ENCODE results near the gene DEGS2. TPM values are rescaled to one million over a fixed set of nuclear protein-coding genes. Genes with fewer than 3 reads are reported as not detected.

The DEGS2 gene
- polyA plus RNA-seq, 1 experiment, result not detected

- H3K4me3 ChIP-seq (ENCODE audit: low read depth, low read length), result no peak overlapping the region
- ChIA-PET POLR2A (no interaction called here), CTCF (no interaction called here)
- no peaks in the 10 kb centered on the region; the same call in 1 of the 2 replicates for H3K36me3 ChIP-seq (ENCODE audit: control insufficient read depth, insufficient read depth, low read length)
- no peak for TF ChIP-seq CTCF (IDR thresholded peaks at IDR 0.05; ENCODE audit: insufficient read depth, low read depth, low read length)
- no peak for DNase-seq (ENCODE audit: low read depth)
- H3K27me3 ChIP-seq (ENCODE audit: control insufficient read depth, insufficient read depth, low read length), result no peaks in the 10 kb centered on the region
These were observed 44.2 kb downstream of the DEGS2 start for GRCh38 chr14:100115236-100115635.

- TF ChIP-seq CTCF (IDR thresholded peaks at IDR 0.05; ENCODE audit: insufficient read depth, low read depth, low read length), result no peak
- Histone ChIP-seq H3K36me3 (ENCODE audit: control insufficient read depth, insufficient read depth, low read length) (no peaks in the 10 kb centered on the region; the same call in 1 of the 2 replicates), H3K4me3 (ENCODE audit: low read depth, low read length) (no peak overlapping the region), H3K27me3 (ENCODE audit: control insufficient read depth, insufficient read depth, low read length) (no peaks in the 10 kb centered on the region)
- DNase-seq (ENCODE audit: low read depth), result no peak
- ChIA-PET POLR2A (no interaction called here), CTCF (no interaction called here)
These were observed 45.2 kb downstream of the DEGS2 start for GRCh38 chr14:100114109-100114765.

GRCh38 chr14:100111931-100112704 is 47.3 kb downstream of the DEGS2 start:
- no peak for TF ChIP-seq CTCF (IDR thresholded peaks at IDR 0.05; ENCODE audit: insufficient read depth, low read depth, low read length)
- Histone ChIP-seq H3K4me3 (ENCODE audit: low read depth, low read length) (no peak overlapping the region), H3K27me3 (ENCODE audit: control insufficient read depth, insufficient read depth, low read length) (no peaks in the 10 kb centered on the region), H3K36me3 (ENCODE audit: control insufficient read depth, insufficient read depth, low read length) (no peaks in the 10 kb centered on the region; the same call in 1 of the 2 replicates)
- no peak for DNase-seq (ENCODE audit: low read depth)
- ChIA-PET POLR2A (no interaction called here), CTCF (interaction anchor here (0.9 to 1.2 kb wide), 2 partner anchors 81 to 130 kb away, joined by 4 read pairs; no protein-coding TSS in a partner anchor)

GRCh38 chr14:100110816-100111215 is 48.6 kb downstream of the DEGS2 start:
- Histone ChIP-seq H3K36me3 (ENCODE audit: control insufficient read depth, insufficient read depth, low read length) (no peaks in the 10 kb centered on the region; the same call in 1 of the 2 replicates), H3K27me3 (ENCODE audit: control insufficient read depth, insufficient read depth, low read length) (no peaks in the 10 kb centered on the region), H3K4me3 (ENCODE audit: low read depth, low read length) (no peak overlapping the region)
- TF ChIP-seq CTCF (IDR thresholded peaks at IDR 0.05; ENCODE audit: insufficient read depth, low read depth, low read length), result no peak
- no peak for DNase-seq (ENCODE audit: low read depth)
- ChIA-PET POLR2A (no interaction called here), CTCF (interaction anchor here (1.2 to 5.9 kb wide), 2 partner anchors 82 to 127 kb away, joined by 4 to 114 read pairs; no protein-coding TSS in a partner anchor)

GRCh38 chr14:100109594-100109955 is 49.9 kb downstream of the DEGS2 start:
- H3K36me3 ChIP-seq (ENCODE audit: control insufficient read depth, insufficient read depth, low read length), result no peaks in the 10 kb centered on the region; the same call in 1 of the 2 replicates
- H3K4me3 ChIP-seq (ENCODE audit: low read depth, low read length), result no peak overlapping the region
- ChIA-PET POLR2A (no interaction called here), CTCF (interaction anchor here (1.4 to 5.9 kb wide), 10 partner anchors 8 to 138 kb away, joined by 3 to 114 read pairs (median 16); no protein-coding TSS in a partner anchor)
- no peaks in the 10 kb centered on the region for H3K27me3 ChIP-seq (ENCODE audit: control insufficient read depth, insufficient read depth, low read length)
- DNase-seq (ENCODE audit: low read depth), result no peak
- no peak for TF ChIP-seq CTCF (IDR thresholded peaks at IDR 0.05; ENCODE audit: insufficient read depth, low read depth, low read length)

All from BJ (cell line).